Kidney (tissue), 14 donors: Measurements from ENCODE around the gene PCGF1. TPM values are rescaled to one million over a fixed set of nuclear protein-coding genes. Genes with fewer than 3 reads are reported as not detected.

Source experiments
- DNase-seq, 5 donors: peaks; one replicate each; pipeline ENCODE4 v3.0.0-alpha.2; 2013 to 2020
- FAIRE-seq: peaks from 2 replicates; lab custom pipeline; 2012; peaks lifted over from hg19 to GRCh38; lab: Jason Lieb, UNC
- H3K27ac ChIP-seq, 2 donors: one replicate each; pipeline ENCODE4 v1.7.0; 2013; ENCODE audit warnings: low read depth in 2 of 2, low read length in 2 of 2, inconsistent platforms in 1 of 2
- H3K27me3 ChIP-seq: one replicate; pipeline ENCODE4 v1.7.1; 2013; ENCODE audit warnings: low read length, inconsistent platforms; ENCODE audit not compliant: control insufficient read depth, insufficient read depth
- H3K36me3 ChIP-seq, 3 donors: one replicate each; pipeline versions ENCODE4 v1.7.0 to v1.7.1; 2013; ENCODE audit warnings: low read length in 3 of 3, control low read depth in 1 of 3, inconsistent platforms in 1 of 3; ENCODE audit not compliant: insufficient read depth in 3 of 3, control insufficient read depth in 2 of 3
- H3K4me1 ChIP-seq, 3 donors: one replicate each; pipeline versions ENCODE4 v1.7.0 to v1.7.1; 2013; ENCODE audit warnings: low read length in 3 of 3, inconsistent platforms in 1 of 3, low read depth in 1 of 3; ENCODE audit not compliant: control insufficient read depth in 2 of 3, insufficient read depth in 2 of 3
- H3K4me3 ChIP-seq, 3 donors: one replicate each; pipeline versions ENCODE4 v1.7.0 to v1.8.1; 2013; ENCODE audit warnings: low read length in 3 of 3, control low read depth in 1 of 3, inconsistent platforms in 1 of 3
- H3K9ac ChIP-seq, 3 donors: one replicate each; pipeline versions ENCODE4 v1.7.0 to v1.7.1; 2013; ENCODE audit warnings: low read length in 3 of 3, control low read depth in 1 of 3, inconsistent platforms in 1 of 3
- H3K9me3 ChIP-seq, 3 donors: one replicate each; pipeline versions ENCODE4 v1.7.0 to v1.7.1; 2013; ENCODE audit warnings: low read length in 3 of 3, control low read depth in 1 of 3, inconsistent platforms in 1 of 3; ENCODE audit not compliant: control insufficient read depth in 2 of 3, insufficient read depth in 1 of 3
- intact Hi-C: fragments of 100-400 bp; cut with DNase I; formaldehyde crosslinking; loops from one replicate; pipeline ENCODE4 v1.11.1; 2022
- polyA plus RNA-seq: library from polyadenylated mRNA; stranded (reverse); fragments of 350-450 nt; fragmentation: Illumina TruSeq; extraction: RNeasy Lipid Tissue Mini Kit (QIAGEN cat#74804); gene quantifications from one replicate; pipeline ENCODE4 v1.2.3, GENCODE V29; 2014; ENCODE audit warnings: low read depth, low replicate concordance; ENCODE audit not compliant: insufficient read depth
- total RNA-seq: library from RNA; stranded (reverse); fragmentation: NEBNext Ultra II Directional; extraction: Animal tissue kit (Norgen Biotek cat#: 25700); gene quantifications from one replicate; pipeline ENCODE4 v1.2.1, GENCODE V29; 2021
- TF ChIP-seq, protein P1 (sequence below): IDR thresholded peaks from 3 replicates; pipeline ENCODE4 v1.5.1; 2012; ENCODE audit warnings: mild to moderate bottlenecking, moderate library complexity, borderline replicate concordance; ENCODE audit not compliant: insufficient read depth; ENCODE audit errors: extremely low read depth
- donor health status: control.
- donor health status: control.
- donor health status: control.
- donor health status: control.
- donor health status: control.
- donor health status: DM: yes; HTN: yes; CAD: no.
- donor health status: Normal renal cell carcinoma (clear cell type).

PCGF1 gene
- total and polyA plus RNA-seq, 2 donors from 2014 or later = 20.1 to 20.7 TPM

GRCh38 chr2:74464406-74464805 lies 43.1 kb downstream of the PCGF1 start:
- H3K36me3 ChIP-seq = peaks cover 0 to 3% (median 0%) of the 10 kb centered on the region in 3 donors
- peak overlapping the region; percentile 68 to 92 (median 91) for H3K4me3 ChIP-seq
- no peaks in the 10 kb centered on the region for H3K27me3 ChIP-seq
- FAIRE-seq (no peak), DNase-seq (peak in 1 of 5 donors; percentile 75)
- H3K27ac ChIP-seq = peak overlapping the region in 1 of 2 donors; percentile 17
- H3K9ac ChIP-seq = peak overlapping the region; percentile 39 to 91 (median 80)
- no peaks in the 10 kb centered on the region for H3K9me3 ChIP-seq
- H3K4me1 ChIP-seq = peaks cover 0 to 7% (median 7%) of the 10 kb centered on the region in 3 donors
- TF ChIP-seq, protein P1, sequence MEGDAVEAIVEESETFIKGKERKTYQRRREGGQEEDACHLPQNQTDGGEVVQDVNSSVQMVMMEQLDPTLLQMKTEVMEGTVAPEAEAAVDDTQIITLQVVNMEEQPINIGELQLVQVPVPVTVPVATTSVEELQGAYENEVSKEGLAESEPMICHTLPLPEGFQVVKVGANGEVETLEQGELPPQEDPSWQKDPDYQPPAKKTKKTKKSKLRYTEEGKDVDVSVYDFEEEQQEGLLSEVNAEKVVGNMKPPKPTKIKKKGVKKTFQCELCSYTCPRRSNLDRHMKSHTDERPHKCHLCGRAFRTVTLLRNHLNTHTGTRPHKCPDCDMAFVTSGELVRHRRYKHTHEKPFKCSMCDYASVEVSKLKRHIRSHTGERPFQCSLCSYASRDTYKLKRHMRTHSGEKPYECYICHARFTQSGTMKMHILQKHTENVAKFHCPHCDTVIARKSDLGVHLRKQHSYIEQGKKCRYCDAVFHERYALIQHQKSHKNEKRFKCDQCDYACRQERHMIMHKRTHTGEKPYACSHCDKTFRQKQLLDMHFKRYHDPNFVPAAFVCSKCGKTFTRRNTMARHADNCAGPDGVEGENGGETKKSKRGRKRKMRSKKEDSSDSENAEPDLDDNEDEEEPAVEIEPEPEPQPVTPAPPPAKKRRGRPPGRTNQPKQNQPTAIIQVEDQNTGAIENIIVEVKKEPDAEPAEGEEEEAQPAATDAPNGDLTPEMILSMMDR = no peak
- intact Hi-C loops = no loop called here

GRCh38 chr2:74462786-74463105 lies 44.7 kb downstream of the PCGF1 start:
- TF ChIP-seq, protein P1 = no peak
- Histone ChIP-seq H3K4me3 (no peak overlapping the region), H3K36me3 (peaks cover 0 to 3% (median 0%) of the 10 kb centered on the region in 3 donors), H3K9ac (no peak overlapping the region), H3K27ac (no peak overlapping the region), H3K4me1 (peaks cover 0 to 14% (median 7%) of the 10 kb centered on the region in 3 donors), H3K9me3 (no peaks in the 10 kb centered on the region), H3K27me3 (no peaks in the 10 kb centered on the region)
- intact Hi-C loops = no loop called here
- FAIRE-seq = no peak
- DNase-seq = no peak

DNA sequence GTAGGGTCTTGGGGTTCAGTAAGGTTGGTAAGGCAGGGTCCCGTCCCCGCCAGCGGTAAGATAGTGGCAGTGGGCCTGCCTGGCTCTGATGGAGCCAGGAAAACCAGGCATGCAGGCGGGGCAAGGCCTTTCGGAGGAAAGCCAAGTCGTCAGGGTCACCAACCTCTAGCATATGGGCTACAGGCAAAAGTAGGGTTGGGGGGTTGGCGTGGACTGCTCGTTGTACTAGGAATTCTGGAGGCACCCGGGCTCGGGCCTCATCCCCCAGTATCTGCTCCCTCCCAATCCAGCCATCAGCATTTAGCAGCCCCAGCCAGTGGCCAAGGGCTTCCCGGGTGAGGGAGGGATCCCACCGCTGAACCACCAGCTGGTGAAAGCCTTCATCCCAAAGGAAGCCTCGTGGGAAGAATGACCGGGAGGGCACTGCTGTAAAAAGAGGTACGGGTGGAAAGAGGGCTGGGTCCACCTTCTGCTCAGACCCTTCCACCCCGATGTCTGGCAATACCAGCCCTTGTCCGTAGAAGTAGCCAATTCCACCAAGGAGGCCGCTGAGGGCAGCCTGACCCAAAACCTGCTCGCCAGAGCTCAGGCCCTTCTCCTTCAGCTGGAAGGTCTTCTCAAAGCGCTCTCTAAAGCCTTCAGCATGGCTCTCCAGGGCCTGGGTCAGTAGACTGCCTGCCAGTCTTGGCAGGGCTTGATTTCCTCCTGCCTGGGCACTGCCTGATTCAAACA lies 45.3 kb downstream of the PCGF1 start:
- H3K36me3 ChIP-seq = peaks cover 0 to 3% (median 0%) of the 10 kb centered on the region in 3 donors
- no peak for FAIRE-seq
- H3K4me3 ChIP-seq = no peak overlapping the region
- H3K9ac ChIP-seq = no peak overlapping the region
- TF ChIP-seq, protein P1 = no peak
- DNase-seq = no peak
- H3K4me1 ChIP-seq = peaks cover 0 to 14% (median 7%) of the 10 kb centered on the region in 3 donors
- H3K9me3 ChIP-seq = no peaks in the 10 kb centered on the region
- intact Hi-C loops = no loop called here
- no peaks in the 10 kb centered on the region for H3K27me3 ChIP-seq
- H3K27ac ChIP-seq = no peak overlapping the region
